DOHH2 (cell line): ENCODE results near the gene SCRN1.

Experiments
- H3F3A ChIP-seq: fragments of 200-600 bp; sonication (generic), shearing (Covaris generic); 2 replicates; pipeline ENCODE4 v1.6.0; 2016; ENCODE audit warnings: antibody characterized with exemption, mild to moderate bottlenecking; ENCODE audit not compliant: control insufficient read depth, insufficient read depth
- H3K27ac ChIP-seq: fragments of 200-600 bp; sonication (generic); 2 replicates; pipeline ENCODE4 v1.5.1; 2014; ENCODE audit warnings: low read depth, mild to moderate bottlenecking, low read length, moderate library complexity
- H3K27me3 ChIP-seq: fragments of 200-600 bp; sonication (generic); 2 replicates; pipeline ENCODE4 v1.6.1; 2014; ENCODE audit warnings: mild to moderate bottlenecking, low read length, mixed read lengths; ENCODE audit not compliant: control insufficient read depth
- H3K36me3 ChIP-seq: fragments of 200-600 bp; sonication (generic); 2 replicates; pipeline ENCODE4 v1.6.1; 2014; ENCODE audit warnings: mild to moderate bottlenecking, low read length, moderate library complexity, mixed read lengths; ENCODE audit not compliant: control insufficient read depth
- H3K4me1 ChIP-seq: fragments of 200-600 bp; sonication (generic); 2 replicates; pipeline ENCODE4 v1.6.1; 2014; ENCODE audit warnings: mild to moderate bottlenecking, low read length, mixed read lengths; ENCODE audit not compliant: control insufficient read depth
- H3K4me2 ChIP-seq: fragments of 200-600 bp; sonication (generic); 2 replicates; pipeline ENCODE4 v1.6.0; 2014; ENCODE audit warnings: mild to moderate bottlenecking, low read length, moderate library complexity
- H3K4me3 ChIP-seq: fragments of 200-600 bp; sonication (generic); 2 replicates; pipeline ENCODE4 v1.5.1; 2014; ENCODE audit warnings: mild to moderate bottlenecking, low read length, mixed read lengths
- H3K79me2 ChIP-seq: fragments of 200-600 bp; sonication (generic); 2 replicates; pipeline ENCODE4 v1.6.1; 2014; ENCODE audit warnings: mild to moderate bottlenecking, low read length, mixed read lengths; ENCODE audit not compliant: control insufficient read depth
- H3K9me2 ChIP-seq: fragments of 200-600 bp; sonication (generic); replicated peaks from 2 replicates; pipeline ENCODE4 v1.6.1; 2014; ENCODE audit warnings: mild to moderate bottlenecking, low read length, mixed read lengths; ENCODE audit not compliant: control insufficient read depth
- H3K9me3 ChIP-seq: fragments of 200-600 bp; sonication (generic); 2 replicates; pipeline ENCODE4 v1.6.1; 2014; ENCODE audit warnings: antibody characterized with exemption, low read length, mixed read lengths; ENCODE audit not compliant: control insufficient read depth, insufficient read depth
- H4K20me1 ChIP-seq: fragments of 200-600 bp; sonication (generic); 2 replicates; pipeline ENCODE4 v1.6.0; 2014; ENCODE audit warnings: low read depth, mild to moderate bottlenecking, antibody characterized with exemption, low read length, moderate library complexity; ENCODE audit not compliant: control insufficient read depth, insufficient read depth
- CTCF ChIP-seq: fragments of 200-600 bp; sonication (generic); IDR thresholded peaks from one replicate; pipeline ENCODE4 v1.5.1; 2014; ENCODE audit warnings: antibody characterized with exemption, mild to moderate bottlenecking, low read depth, low read length; ENCODE audit not compliant: poor library complexity, severe bottlenecking
- EZH2phosphoT487 ChIP-seq: fragments of 200-600 bp; sonication (generic); IDR thresholded peaks from 2 replicates; pipeline ENCODE4 v1.6.1; 2017; ENCODE audit warnings: borderline replicate concordance, mild to moderate bottlenecking, antibody characterized with exemption, low read length, moderate library complexity, mixed read lengths

The SCRN1 gene

GRCh38 chr7:29896685-29897411 is 92.8 kb downstream of the SCRN1 start:
- no peaks in the 10 kb centered on the region for H3K9me3 ChIP-seq
- no peaks in the 10 kb centered on the region for H3K36me3 ChIP-seq
- TF ChIP-seq EZH2phosphoT487 (no peak), CTCF (no peak)
- H3K27me3 ChIP-seq = 0 out of 2 replicates have a peak, but pooled peaks cover 2% of the 10 kb centered on the region
- H3K27ac ChIP-seq = no peak overlapping the region
- H3K9me2 ChIP-seq = no peaks in the 10 kb centered on the region
- no peaks in the 10 kb centered on the region for H4K20me1 ChIP-seq
- H3K79me2 ChIP-seq = no peaks in the 10 kb centered on the region
- H3F3A ChIP-seq = no peaks in the 10 kb centered on the region
- no peaks in the 10 kb centered on the region for H3K4me1 ChIP-seq
- H3K4me2 ChIP-seq = no peak overlapping the region
- H3K4me3 ChIP-seq = no peak overlapping the region

GRCh38 chr7:29895559-29895958 is 94.0 kb downstream of the SCRN1 start:
- TF ChIP-seq EZH2phosphoT487 (no peak), CTCF (no peak)
- H3K4me1 ChIP-seq = no peaks in the 10 kb centered on the region
- no peaks in the 10 kb centered on the region for H3K9me2 ChIP-seq
- no peaks in the 10 kb centered on the region for H3K9me3 ChIP-seq
- H3K4me3 ChIP-seq = no peak overlapping the region
- no peaks in the 10 kb centered on the region for H3K36me3 ChIP-seq
- no peak overlapping the region for H3K27ac ChIP-seq
- H4K20me1 ChIP-seq = no peaks in the 10 kb centered on the region
- H3F3A ChIP-seq = no peaks in the 10 kb centered on the region
- H3K27me3 ChIP-seq = 0 out of 2 replicates have a peak, but pooled peaks cover 2% of the 10 kb centered on the region
- no peak overlapping the region for H3K4me2 ChIP-seq
- no peaks in the 10 kb centered on the region for H3K79me2 ChIP-seq

GRCh38 chr7:29894256-29894655 is 95.3 kb downstream of the SCRN1 start:
- no peak overlapping the region for H3K4me2 ChIP-seq
- TF ChIP-seq EZH2phosphoT487 = no peak
- TF ChIP-seq CTCF = no peak
- 0 out of 2 replicates have a peak, but pooled peaks cover 2% of the 10 kb centered on the region for H3K27me3 ChIP-seq
- no peak overlapping the region for H3K27ac ChIP-seq
- H3K79me2 ChIP-seq = no peaks in the 10 kb centered on the region
- H3K36me3 ChIP-seq = no peaks in the 10 kb centered on the region
- H3K4me3 ChIP-seq = no peak overlapping the region
- H3K9me2 ChIP-seq = no peaks in the 10 kb centered on the region
- no peaks in the 10 kb centered on the region for H3F3A ChIP-seq
- H4K20me1 ChIP-seq = no peaks in the 10 kb centered on the region
- no peaks in the 10 kb centered on the region for H3K4me1 ChIP-seq
- H3K9me3 ChIP-seq = no peaks in the 10 kb centered on the region
